Measurements from ENCODE around the gene SLC5A2. TPM values are rescaled to one million over a fixed set of nuclear protein-coding genes. Genes with fewer than 3 reads are reported as not detected.

The SLC5A2 gene
- total and polyA plus RNA-seq, 2 of the 13 experiments (the other 11 are each of a cell fraction or from before 2014, with no cell fraction given) = 0.24 to 0.97 TPM

GRCh38 chr16:31461921-31462804, 20.8 kb upstream of the SLC5A2 start:
- FAIRE-seq = no peak

More at GRCh38 chr16:31461921-31462804, 20.8 kb upstream of the SLC5A2 start:
- H3K79me2 ChIP-seq (ENCODE audit: insufficient read depth, low read length) = peaks cover 27% of the 10 kb centered on the region
- peaks cover 22% of the 10 kb centered on the region for H4K20me1 ChIP-seq (ENCODE audit: insufficient read depth, low read length)
- TF ChIP-seq SMAD1 (CRISPR knock-in tag; IDR thresholded peaks at IDR 0.05; ENCODE audit: borderline replicate concordance, low read depth) (no peak), AGO2 (optimal IDR thresholded peaks at IDR 0.05; ENCODE audit: low read depth, low read length) (peak; percentile 70), RBFOX2 (IDR thresholded peaks at IDR 0.05; ENCODE audit: low read depth, low read length) (peak; percentile 63; the same call in 1 of the 2 replicates)
- TF ChIP-seq, protein P1, sequence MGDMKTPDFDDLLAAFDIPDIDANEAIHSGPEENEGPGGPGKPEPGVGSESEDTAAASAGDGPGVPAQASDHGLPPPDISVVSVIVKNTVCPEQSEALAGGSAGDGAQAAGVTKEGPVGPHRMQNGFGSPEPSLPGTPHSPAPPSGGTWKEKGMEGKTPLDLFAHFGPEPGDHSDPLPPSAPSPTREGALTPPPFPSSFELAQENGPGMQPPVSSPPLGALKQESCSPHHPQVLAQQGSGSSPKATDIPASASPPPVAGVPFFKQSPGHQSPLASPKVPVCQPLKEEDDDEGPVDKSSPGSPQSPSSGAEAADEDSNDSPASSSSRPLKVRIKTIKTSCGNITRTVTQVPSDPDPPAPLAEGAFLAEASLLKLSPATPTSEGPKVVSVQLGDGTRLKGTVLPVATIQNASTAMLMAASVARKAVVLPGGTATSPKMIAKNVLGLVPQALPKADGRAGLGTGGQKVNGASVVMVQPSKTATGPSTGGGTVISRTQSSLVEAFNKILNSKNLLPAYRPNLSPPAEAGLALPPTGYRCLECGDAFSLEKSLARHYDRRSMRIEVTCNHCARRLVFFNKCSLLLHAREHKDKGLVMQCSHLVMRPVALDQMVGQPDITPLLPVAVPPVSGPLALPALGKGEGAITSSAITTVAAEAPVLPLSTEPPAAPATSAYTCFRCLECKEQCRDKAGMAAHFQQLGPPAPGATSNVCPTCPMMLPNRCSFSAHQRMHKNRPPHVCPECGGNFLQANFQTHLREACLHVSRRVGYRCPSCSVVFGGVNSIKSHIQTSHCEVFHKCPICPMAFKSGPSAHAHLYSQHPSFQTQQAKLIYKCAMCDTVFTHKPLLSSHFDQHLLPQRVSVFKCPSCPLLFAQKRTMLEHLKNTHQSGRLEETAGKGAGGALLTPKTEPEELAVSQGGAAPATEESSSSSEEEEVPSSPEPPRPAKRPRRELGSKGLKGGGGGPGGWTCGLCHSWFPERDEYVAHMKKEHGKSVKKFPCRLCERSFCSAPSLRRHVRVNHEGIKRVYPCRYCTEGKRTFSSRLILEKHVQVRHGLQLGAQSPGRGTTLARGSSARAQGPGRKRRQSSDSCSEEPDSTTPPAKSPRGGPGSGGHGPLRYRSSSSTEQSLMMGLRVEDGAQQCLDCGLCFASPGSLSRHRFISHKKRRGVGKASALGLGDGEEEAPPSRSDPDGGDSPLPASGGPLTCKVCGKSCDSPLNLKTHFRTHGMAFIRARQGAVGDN (CRISPR knock-in tag; IDR thresholded peaks at IDR 0.05) = peak; percentile 24; the same call in 1 of the 2 replicates
- H3K9ac ChIP-seq (ENCODE audit: insufficient read depth, low read depth, low read length) = no peak overlapping the region
- CTCF ChIA-PET (ENCODE audit: low intra/inter-chr PET ratio, low total read pairs) = no interaction called here
- H3K9me3 ChIP-seq (ENCODE audit: low read length) = no peaks in the 10 kb centered on the region
- BruUV-seq (replicated peaks) = no TSS peak
- intact Hi-C loops (cut with micrococcal nuclease; ENCODE audit: unreplicated experiment) (no loop called here), in situ Hi-C loops (cut with HindIII; ENCODE audit: extremely low pct_ligation_motif_present, low pct_unique_long_range_greater_than_20kb) (no loop called here)
- 93% methylated on average over 34 of the region's 35 CpGs for WGBS (ENCODE audit: low lambda C conversion rate)
- POLR2A ChIA-PET = interaction anchor here (8.3 kb wide), 1 partner anchor 14 kb away, joined by 110 read pairs; no protein-coding TSS in a partner anchor
- no peak overlapping the region for H2AFZ ChIP-seq (ENCODE audit: low read length)
- H3K4me2 ChIP-seq (ENCODE audit: low read depth, low read length) = no peak overlapping the region
- H3K4me1 ChIP-seq (ENCODE audit: insufficient read depth, low read length) = peaks cover 20% of the 10 kb centered on the region
- H3K4me3 ChIP-seq (replicated peaks in 1 of 3; ENCODE audit: insufficient read depth in 1 of 3, low read depth in 2 of 3, low read length in 3 of 3) = no peak overlapping the region
- DNase-seq (ENCODE audit: low spot score) = no peak
- no peak for ATAC-seq
- H3K27ac ChIP-seq (ENCODE audit: extremely low read length, insufficient read depth, low read length) = no peak overlapping the region
- peaks cover 33 to 50% of the 10 kb centered on the region in 2 experiments for H3K36me3 ChIP-seq (replicated peaks in 1 of 2; ENCODE audit: control insufficient read depth in 1 of 2, insufficient read depth in 2 of 2, low read length in 2 of 2)
- H3K27me3 ChIP-seq (ENCODE audit: control insufficient read depth in 1 of 2, insufficient read depth in 2 of 2, low read length in 2 of 2) = no peaks in the 10 kb centered on the region; a peak in 1 of 5 replicates
